Skeletal muscle cell (primary cell): Measurements from ENCODE around the gene PLIN3.
"Not testable (repeated sequence)": the region's sequence is repeated elsewhere in the genome, so short reads cannot be mapped to it uniquely, and the experiment has no call there.

Experiments
- DNase-seq: peaks from one replicate; pipeline ENCODE4 v3.0.0-alpha.2; 2010; ENCODE audit warnings: low read depth
- H3K4me3 ChIP-seq: 2 replicates; pipeline ENCODE4 v1.5.1; 2011; ENCODE audit warnings: low read depth, mild to moderate bottlenecking, control low read depth, low read length, moderate library complexity

The PLIN3 gene

DNA sequence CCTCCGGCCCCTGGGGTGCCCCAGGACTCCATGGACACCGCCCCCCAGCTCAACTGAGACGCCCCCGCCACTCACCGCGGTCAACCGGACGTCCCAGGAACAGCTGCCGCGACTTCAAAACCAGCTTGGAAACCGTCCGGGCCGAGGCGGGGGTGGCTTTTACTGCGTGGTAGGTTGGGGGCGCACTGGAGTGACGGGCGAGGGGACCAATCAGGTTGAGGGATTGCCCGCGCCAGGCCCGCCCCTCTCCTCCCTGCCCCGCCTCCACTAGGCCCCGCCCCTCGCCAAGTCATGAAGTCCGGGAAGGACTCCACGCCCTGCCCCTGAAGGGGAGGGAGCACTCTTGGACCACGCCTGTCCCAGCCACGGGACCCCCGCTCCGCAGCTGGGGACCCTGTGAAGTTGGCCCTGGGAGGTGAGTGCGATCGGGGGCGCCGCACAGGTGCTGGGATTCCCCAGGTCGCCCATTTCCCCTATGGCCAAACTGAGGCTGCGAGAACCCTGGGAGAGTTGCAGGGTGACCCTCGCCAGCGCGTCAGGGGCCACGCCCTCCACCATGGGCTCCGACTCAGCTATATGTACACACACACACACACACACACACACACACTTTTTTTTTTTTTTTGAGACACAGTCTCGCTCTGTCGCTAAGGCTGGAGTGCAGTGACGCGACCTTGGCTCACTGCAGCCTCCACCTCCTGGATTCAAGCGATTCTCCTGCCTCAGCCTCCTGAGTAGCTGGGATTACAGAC lies at the start of gene PLIN3:
Gene PLIN3, minus strand, starts transcription at position 134 of the 752 bp plus-strand sequence. CDS start 6,273 bp downstream, outside the sequence.
- peak; percentile 80 for DNase-seq
- peak within 1 kb of the TSS; percentile 89 for H3K4me3 ChIP-seq

DNA sequence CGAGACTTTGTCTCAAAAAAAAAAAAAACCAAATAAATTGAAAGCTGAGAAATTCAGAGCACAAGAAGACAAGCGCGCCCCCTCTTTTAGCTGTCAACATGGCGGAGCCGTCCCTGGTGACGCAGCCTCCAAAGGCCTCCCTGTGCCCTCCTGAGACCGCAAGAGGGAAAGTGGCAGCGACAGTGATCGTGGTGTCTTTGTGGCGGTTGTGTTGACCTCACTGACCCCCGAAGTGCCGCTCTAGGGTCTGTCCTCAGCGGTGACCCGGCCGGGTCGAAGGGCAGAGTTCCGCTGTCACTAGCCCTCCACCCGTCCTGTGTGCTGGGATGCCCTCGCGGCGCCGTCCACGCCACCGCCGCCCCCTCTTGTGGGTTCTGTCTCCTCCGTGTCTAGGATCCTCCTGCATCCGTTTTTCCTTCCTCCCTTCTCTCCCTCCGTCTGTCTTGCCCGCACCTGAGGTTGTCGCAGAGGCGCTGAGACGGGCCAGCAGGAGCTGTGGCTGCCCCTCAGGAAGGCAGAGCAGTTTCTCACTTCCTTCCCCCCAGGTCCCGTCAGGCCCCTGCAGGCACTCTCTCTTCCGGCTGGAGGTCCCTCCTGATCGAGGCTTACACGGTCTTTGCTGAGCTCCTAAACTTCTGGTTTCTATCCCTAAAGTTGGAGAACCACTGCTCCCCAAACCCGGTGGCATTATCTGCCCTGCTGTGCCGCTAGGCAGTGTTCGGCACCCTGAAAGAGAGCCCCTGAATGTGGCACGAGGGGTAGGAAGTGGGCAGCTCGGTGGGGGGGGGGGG lies 49.0 kb upstream of the PLIN3 start:
- no peak overlapping the region for H3K4me3 ChIP-seq
- DNase-seq: no peak

- H3K4me3 ChIP-seq: no peak overlapping the region
- DNase-seq: no peak
Observed at GRCh38 chr19:4914736-4915501, 47.5 kb upstream of the PLIN3 start.

DNA sequence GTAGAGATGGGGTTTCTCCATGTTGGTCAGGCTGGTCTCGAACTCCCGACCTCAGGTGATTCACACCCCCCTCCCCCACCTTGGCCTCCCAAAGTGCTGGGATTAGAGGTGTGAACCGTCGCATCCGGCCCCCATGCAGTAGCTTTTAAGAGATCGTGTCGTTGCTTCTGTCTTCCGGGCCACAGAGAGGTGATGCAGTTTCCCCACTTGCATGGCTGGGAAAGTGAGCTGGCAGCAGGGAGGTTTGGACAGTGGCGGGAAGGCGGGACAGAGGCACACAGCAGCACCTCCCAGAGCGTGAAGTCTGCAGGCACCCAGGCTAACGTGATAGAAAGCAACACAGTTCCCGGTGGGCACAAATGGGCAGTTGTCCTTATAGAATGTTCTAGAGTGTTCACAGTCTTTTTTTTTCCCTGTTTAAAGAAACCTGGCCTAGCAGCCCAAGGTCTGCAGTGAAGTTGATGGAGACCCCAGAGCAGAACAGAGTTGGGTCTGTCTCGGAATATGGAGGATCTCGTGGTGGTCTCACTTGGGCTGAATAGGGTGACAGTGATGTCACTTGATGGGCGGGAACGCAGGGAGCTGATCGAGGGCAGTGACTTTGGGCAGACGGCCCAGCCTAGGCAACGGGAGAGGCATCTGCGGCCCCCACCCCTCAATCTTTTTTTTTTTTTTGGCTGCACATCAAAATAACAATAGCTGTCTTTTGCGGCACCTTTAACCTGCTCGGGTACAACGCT lies 46.7 kb upstream of the PLIN3 start:
- no peak for DNase-seq
- no peak overlapping the region for H3K4me3 ChIP-seq

DNA sequence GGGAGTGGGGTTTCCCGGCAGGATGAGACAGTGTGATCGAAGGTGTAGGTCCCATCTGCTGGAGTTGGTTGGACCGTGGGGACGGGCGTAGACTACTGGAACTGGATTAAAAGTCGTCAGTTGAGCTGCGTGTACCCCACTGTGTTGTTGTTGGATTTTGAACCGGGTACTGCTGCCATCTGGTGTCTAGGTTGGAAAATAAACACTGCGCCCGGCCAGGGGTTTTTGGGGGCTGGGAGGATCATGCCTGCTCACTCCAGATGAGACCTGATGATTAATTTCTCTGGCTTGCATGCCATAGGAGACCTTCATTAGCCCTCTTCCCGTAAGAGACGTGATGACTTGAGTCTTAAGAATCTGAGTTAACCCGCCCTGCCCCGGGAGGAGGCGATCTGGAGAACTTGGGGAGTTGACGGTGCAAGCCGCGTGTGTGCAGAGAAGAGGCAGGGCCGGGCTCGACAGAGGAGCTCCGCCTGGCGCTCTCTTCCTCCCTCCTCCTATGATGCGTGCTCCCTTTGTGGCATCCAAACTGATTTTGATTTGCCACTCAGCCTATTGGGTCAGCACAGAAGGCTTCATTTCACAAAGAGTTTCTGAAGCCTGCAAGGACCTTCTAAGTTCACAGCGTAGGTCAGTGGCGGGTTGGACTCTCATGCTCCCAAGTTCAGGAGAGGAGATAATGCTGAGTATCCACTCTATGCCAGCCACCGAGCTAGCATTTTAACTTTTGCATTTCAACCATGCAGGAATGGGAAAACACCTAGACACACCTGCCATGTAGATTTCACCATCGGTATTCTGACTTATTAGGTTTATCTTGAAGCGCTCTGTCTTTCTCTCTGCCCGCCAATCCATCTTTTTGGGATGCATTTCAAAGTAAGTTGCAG lies 44.6 kb upstream of the PLIN3 start:
- peak overlapping the region; percentile 65 for H3K4me3 ChIP-seq
- DNase-seq: peak; percentile 99

DNA sequence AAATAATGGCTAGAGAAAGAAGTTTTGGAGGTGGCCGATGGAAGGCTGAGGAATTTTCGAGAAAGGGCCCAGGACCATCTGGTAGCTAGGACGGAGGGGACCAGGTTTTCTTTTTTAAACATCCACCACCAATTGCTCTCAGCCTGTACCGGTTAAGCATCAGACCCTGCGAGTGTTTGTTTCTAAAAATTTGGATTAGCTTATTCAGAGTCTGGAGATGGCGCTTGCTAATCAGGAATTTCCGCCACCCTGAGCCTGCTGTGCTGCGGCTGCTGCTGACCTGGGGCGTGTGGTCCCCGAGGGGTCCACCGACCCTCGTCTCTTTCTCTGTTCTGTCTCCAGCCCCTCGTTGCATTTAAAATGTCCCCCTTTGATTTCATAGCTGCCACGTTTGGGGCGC lies 43.8 kb upstream of the PLIN3 start:
- DNase-seq: no peak
- H3K4me3 ChIP-seq: peak overlapping the region; percentile 65

GRCh38 chr19:4910594-4911281 lies 43.3 kb upstream of the PLIN3 start:
- no peak for DNase-seq
- peak overlapping the region; percentile 65 for H3K4me3 ChIP-seq

GRCh38 chr19:4909897-4910593 lies 42.6 kb upstream of the PLIN3 start:
- peak overlapping the region; percentile 65 for H3K4me3 ChIP-seq
- peak; percentile 57 for DNase-seq

GRCh38 chr19:4909156-4909896 lies 41.9 kb upstream of the PLIN3 start, which contains the start of gene UHRF1:
UHRF1 (plus strand) TSS chr19:4909501; CDS start chr19:4910886, 1,385 bp downstream.
- no peak for DNase-seq
- H3K4me3 ChIP-seq: peak within 1 kb of the TSS; percentile 65

DNA sequence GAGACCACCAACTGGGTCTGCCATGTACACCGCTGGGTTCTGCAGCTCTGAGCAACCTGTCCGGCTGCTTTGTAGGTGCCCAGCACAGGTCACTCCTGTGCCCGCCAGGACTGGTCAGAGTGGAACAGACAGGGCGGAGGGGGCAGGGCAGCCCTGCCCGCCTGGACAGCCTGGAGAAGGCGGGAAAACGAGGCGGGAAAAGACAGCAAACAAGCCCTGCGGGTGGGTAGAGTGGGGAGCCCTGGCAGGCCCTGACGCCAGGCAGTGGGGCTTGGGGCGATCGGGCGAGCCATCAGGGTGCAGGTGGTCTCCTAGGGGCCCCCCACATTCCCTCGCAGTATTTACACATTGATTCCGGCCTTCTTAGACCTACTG lies 41.3 kb upstream of the PLIN3 start:
- H3K4me3 ChIP-seq: peak overlapping the region; percentile 65
- no peak for DNase-seq

DNA sequence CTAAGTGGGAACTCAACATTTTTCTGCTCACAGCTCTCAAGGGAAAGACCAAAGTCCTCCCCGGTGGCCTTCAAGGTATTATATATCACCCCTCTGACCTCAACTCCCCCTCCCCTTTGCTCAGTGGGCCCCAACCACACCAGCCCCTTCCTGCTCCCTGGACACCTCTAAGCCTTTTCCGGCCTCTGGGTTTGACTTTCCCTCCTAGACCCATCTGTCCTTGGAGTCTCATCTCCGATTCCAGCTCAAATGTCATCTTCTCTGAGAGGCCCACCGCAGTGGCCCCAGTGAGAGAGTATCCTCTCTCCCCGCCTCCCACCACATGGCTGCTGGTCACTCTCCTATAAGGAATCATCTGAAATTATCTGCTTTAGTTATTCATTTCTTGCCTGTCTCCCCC lies 40.9 kb upstream of the PLIN3 start:
- no peak overlapping the region for H3K4me3 ChIP-seq
- DNase-seq: no peak

DNA sequence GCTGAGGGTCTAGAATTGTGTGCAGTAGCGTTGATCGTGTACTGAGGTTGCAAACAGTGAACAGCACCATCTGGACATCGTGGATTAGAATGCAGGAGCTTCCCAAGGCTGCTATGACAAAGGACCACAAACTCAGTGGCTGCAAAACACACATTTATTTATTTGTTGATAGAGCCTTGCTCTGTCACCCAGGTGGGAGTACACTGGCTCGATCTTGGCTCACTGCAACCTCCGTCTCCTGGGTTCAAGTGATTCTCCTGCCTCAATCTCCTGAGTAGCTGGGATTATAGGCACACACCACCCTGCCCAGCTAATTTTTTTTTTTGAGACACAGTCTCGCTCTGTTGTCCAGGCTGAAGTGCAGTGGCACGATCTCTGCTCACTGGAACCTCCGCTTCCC lies 39.5 kb upstream of the PLIN3 start:
- DNase-seq: no peak
- H3K4me3 ChIP-seq: no peak overlapping the region

DNA sequence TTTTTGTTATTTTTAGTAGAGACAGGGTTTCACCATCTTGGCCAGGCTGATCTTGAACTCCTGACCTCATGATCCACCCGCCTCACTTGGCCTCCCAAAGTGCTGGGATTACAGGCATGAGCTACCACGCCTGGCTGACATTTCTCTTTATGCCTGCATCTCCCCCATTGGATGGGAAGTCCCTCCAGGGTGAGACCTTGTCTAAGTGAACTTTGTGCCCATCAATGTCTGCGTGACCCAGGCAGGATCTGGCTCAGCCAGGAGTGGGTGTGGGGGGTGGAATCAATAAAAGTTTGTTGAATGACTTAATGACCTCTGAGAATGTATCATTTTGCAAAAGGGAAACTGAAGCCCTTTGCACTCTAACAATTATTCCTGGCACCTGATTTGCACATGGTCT lies 37.0 kb upstream of the PLIN3 start:
- DNase-seq: no peak
- H3K4me3 ChIP-seq: no peak overlapping the region

DNA sequence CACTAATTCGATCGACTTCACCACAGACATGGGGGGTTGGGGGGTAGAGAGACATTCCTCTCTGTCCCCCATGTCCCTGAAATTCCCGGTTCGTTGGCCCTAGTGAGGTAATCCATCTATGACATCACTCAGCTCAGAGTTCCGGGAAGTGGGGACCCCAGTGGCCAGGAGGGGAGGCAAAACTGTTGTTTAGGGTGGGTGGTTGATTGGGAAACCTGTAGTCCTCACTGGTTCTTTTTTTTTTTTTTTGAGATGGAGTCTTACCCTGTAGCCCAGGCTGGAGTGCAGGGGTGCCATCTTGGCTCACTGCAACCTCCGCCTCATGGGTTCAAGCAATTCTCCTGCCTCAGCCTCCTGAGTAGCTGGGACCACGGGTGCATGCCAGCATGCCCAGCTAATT lies 35.3 kb upstream of the PLIN3 start, which contains the start of gene ARRDC5:
Gene ARRDC5, minus strand, starts transcription at position 101 of the 400 bp plus-strand sequence. Its CDS starts 71 bp downstream, at position 30.
- H3K4me3 ChIP-seq: no peak within 1 kb of the TSS
- no peak for DNase-seq

DNA sequence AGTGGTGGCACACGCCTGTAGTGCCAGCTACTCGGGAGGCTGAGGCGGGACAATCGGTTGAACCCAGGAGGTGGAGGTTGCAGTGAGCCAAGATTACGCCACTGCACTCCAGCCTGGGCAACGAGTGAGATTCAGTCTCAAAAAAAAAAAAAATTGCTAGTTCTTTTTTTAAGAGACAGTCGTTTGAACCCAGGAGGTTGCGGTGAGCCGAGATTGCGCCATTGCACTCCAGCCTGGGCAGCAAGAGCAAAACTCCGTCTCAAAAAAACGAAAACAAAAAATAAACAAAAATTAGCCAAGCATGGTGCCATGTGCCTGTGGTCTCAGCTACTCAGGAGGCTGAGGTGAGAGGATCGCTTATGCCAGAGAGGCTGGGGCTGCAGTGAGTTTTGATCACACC lies 33.4 kb upstream of the PLIN3 start:
- not testable (repeated sequence) for H3K4me3 ChIP-seq, DNase-seq

DNA sequence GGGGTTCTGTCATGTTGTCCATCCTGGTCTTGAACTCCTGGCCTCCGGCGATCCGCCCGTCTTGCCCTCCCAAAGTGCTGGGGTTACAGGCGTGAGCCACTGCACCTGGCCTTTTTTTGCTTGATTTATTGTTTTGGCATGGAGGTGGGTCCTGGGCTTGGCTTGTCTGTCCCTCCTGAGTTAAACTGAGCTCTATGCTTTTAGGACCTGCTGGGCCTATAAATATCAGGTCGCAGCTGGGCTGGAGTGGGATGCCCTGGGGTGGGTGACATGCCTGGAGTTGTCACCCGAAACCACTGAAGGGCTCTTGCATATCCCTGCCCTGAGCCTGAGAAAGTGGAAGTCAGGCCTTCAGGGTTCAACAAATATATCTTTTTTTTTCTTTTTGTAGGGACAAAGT lies 29.7 kb upstream of the PLIN3 start:
- H3K4me3 ChIP-seq: no peak overlapping the region
- DNase-seq: no peak

GRCh38 chr19:4896372-4896771 lies 28.9 kb upstream of the PLIN3 start:
- H3K4me3 ChIP-seq: no peak overlapping the region
- no peak for DNase-seq
